Esophagus squamous epithelium (tissue), 4 donors: ENCODE measurements around the gene DPP9.

Source experiments
- POLR2A ChIP-seq, 4 donors: fragments of 450-650 bp; IDR thresholded peaks; one replicate each; pipeline ENCODE4 v1.6.1; 2017; ENCODE audit warnings: antibody characterized with exemption in 4 of 4, mild to moderate bottlenecking in 4 of 4, moderate library complexity in 3 of 4
- TF ChIP-seq, protein P1 (sequence below), 6 experiments: fragments of 450-650 bp in 4 of 6; fragments of 200-600 bp in 2 of 6; sonication (generic) in 2 of 6; IDR thresholded peaks; one replicate each; pipeline ENCODE4 v1.5.1; 2016 to 2019; ENCODE audit warnings: antibody characterized with exemption in 6 of 6, mild to moderate bottlenecking in 4 of 6, moderate library complexity in 4 of 6

DNA sequence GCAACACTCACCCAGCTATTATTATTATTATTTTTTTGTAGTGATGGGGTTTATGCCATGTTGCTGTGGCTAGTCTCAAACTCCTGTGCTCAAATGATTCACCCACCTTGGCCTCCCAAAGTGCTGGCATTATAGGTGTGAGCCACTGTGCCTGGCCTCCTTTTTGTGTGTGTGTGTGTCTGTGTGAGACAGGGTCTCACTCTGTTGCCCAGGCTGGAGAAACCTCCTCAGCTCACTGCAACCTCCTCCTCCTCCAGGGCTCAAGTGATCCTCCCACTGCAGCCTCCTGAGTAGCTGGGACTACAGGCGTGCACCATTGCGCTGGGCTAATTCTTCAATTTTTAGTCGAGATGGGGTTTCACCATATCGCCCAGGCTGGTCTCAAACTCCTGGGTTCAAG, 49.9 kb downstream of the DPP9 start:
- TF ChIP-seq, protein P1, sequence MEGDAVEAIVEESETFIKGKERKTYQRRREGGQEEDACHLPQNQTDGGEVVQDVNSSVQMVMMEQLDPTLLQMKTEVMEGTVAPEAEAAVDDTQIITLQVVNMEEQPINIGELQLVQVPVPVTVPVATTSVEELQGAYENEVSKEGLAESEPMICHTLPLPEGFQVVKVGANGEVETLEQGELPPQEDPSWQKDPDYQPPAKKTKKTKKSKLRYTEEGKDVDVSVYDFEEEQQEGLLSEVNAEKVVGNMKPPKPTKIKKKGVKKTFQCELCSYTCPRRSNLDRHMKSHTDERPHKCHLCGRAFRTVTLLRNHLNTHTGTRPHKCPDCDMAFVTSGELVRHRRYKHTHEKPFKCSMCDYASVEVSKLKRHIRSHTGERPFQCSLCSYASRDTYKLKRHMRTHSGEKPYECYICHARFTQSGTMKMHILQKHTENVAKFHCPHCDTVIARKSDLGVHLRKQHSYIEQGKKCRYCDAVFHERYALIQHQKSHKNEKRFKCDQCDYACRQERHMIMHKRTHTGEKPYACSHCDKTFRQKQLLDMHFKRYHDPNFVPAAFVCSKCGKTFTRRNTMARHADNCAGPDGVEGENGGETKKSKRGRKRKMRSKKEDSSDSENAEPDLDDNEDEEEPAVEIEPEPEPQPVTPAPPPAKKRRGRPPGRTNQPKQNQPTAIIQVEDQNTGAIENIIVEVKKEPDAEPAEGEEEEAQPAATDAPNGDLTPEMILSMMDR (IDR thresholded peaks at IDR 0.05): no peak
- no peak for TF ChIP-seq POLR2A (IDR thresholded peaks at IDR 0.05)
